ENCODE data around the gene CXCL1.

CXCL1 gene

GRCh38 chr4:73902817-73903547 is 33.8 kb downstream of the CXCL1 start:
- no peaks in the 10 kb centered on the region for H3K27me3 ChIP-seq (ENCODE audit: insufficient read depth, poor library complexity, severe bottlenecking)
- TF ChIP-seq SPI1 (IDR thresholded peaks at IDR 0.05; ENCODE audit: borderline replicate concordance, low read depth): no peak
- TF ChIP-seq GABPA (IDR thresholded peaks at IDR 0.05; ENCODE audit: low read depth): no peak
- no peak for TF ChIP-seq REST (IDR thresholded peaks at IDR 0.05; ENCODE audit: insufficient replicate concordance, low read depth)
- TF ChIP-seq CTCF (IDR thresholded peaks at IDR 0.05; ENCODE audit: insufficient read depth, low read length): no peak
- TF ChIP-seq POLR2AphosphoS5 (IDR thresholded peaks at IDR 0.05; ENCODE audit: low read depth): no peak
- H3K4me3 ChIP-seq (replicated peaks; ENCODE audit: insufficient read depth, low read length): no peak overlapping the region
- no peak overlapping the region for H3K27ac ChIP-seq (replicated peaks)
- DNase-seq (ENCODE audit: low read depth in 1 of 2, low spot score in 1 of 2): peak in 1 of 2 experiments; percentile 36

- no peak for DNase-seq (ENCODE audit: low read depth in 1 of 2, low spot score in 1 of 2)
- no peak overlapping the region for H3K27ac ChIP-seq (replicated peaks)
- H3K27me3 ChIP-seq (ENCODE audit: insufficient read depth, poor library complexity, severe bottlenecking): no peaks in the 10 kb centered on the region
- TF ChIP-seq CTCF (IDR thresholded peaks at IDR 0.05; ENCODE audit: insufficient read depth, low read length) (no peak), POLR2AphosphoS5 (IDR thresholded peaks at IDR 0.05; ENCODE audit: low read depth) (no peak), SPI1 (IDR thresholded peaks at IDR 0.05; ENCODE audit: borderline replicate concordance, low read depth) (no peak), REST (IDR thresholded peaks at IDR 0.05; ENCODE audit: insufficient replicate concordance, low read depth) (no peak), GABPA (IDR thresholded peaks at IDR 0.05; ENCODE audit: low read depth) (no peak)
- H3K4me3 ChIP-seq (replicated peaks; ENCODE audit: insufficient read depth, low read length): no peak overlapping the region
Observed at GRCh38 chr4:73904491-73904890, 35.3 kb downstream of the CXCL1 start.

GRCh38 chr4:73908965-73909364 is 39.8 kb downstream of the CXCL1 start:
- no peak overlapping the region for H3K4me3 ChIP-seq (replicated peaks; ENCODE audit: insufficient read depth, low read length)
- H3K27me3 ChIP-seq (ENCODE audit: insufficient read depth, poor library complexity, severe bottlenecking): no peaks in the 10 kb centered on the region
- no peak for DNase-seq (ENCODE audit: low read depth in 1 of 2, low spot score in 1 of 2)
- TF ChIP-seq CTCF (IDR thresholded peaks at IDR 0.05; ENCODE audit: insufficient read depth, low read length) (no peak), GABPA (IDR thresholded peaks at IDR 0.05; ENCODE audit: low read depth) (no peak), REST (IDR thresholded peaks at IDR 0.05; ENCODE audit: insufficient replicate concordance, low read depth) (no peak), POLR2AphosphoS5 (IDR thresholded peaks at IDR 0.05; ENCODE audit: low read depth) (no peak), SPI1 (IDR thresholded peaks at IDR 0.05; ENCODE audit: borderline replicate concordance, low read depth) (no peak)
- H3K27ac ChIP-seq (replicated peaks): no peak overlapping the region

Data from HL-60 (cell line).